Endothelial cell of umbilical vein (primary cell): ENCODE data around the gene PRRX2.

Experiments used
- CTCF ChIP-seq, 2 donors: IDR thresholded peaks; 1 replicate in 1 of 2; 2 replicates in 1 of 2; pipeline ENCODE4 v1.5.1; 2011; ENCODE audit warnings: low read length in 2 of 2, mild to moderate bottlenecking in 2 of 2, moderate library complexity in 2 of 2, control low read depth in 1 of 2, inconsistent platforms in 1 of 2, low read depth in 1 of 2; ENCODE audit not compliant: insufficient read depth in 1 of 2; ENCODE audit errors: extremely low read depth in 1 of 2
- EZH2 ChIP-seq: IDR thresholded peaks from 2 replicates; pipeline ENCODE4 v1.6.1; 2012; ENCODE audit warnings: borderline replicate concordance, low read depth, mild to moderate bottlenecking, moderate library complexity, low read length, inconsistent platforms; ENCODE audit not compliant: severe bottlenecking
- JUN ChIP-seq: IDR thresholded peaks from 2 replicates; pipeline ENCODE4 v1.6.1; 2011; ENCODE audit warnings: borderline replicate concordance, low read depth; ENCODE audit not compliant: insufficient read length, insufficient read depth
- POLR2A ChIP-seq: IDR thresholded peaks from 2 replicates; pipeline ENCODE4 v1.6.1; 2012; ENCODE audit warnings: low read depth, mild to moderate bottlenecking, control low read depth, low read length
- POLR2AphosphoS5 ChIP-seq: IDR thresholded peaks from 2 replicates; pipeline ENCODE4 v1.6.1; 2012; ENCODE audit warnings: low read depth, mild to moderate bottlenecking, control low read depth, low read length, moderate library complexity; ENCODE audit not compliant: insufficient read depth

GRCh38 chr9:129695870-129696269, 30.4 kb downstream of the PRRX2 start:
- TF ChIP-seq POLR2A, result no peak
- TF ChIP-seq CTCF (IDR thresholded peaks at IDR 0.05; ENCODE audit: extremely low read depth in 1 of 2, insufficient read depth in 1 of 2, low read depth in 1 of 2, low read length in 2 of 2), result no peak
- no peak for TF ChIP-seq EZH2
- no peak for TF ChIP-seq JUN
- no peak for TF ChIP-seq POLR2AphosphoS5
